Muscle layer of duodenum (tissue), 2 donors: ENCODE results near the gene REG3G.

ENCODE experiments used
- H3K27ac ChIP-seq: one replicate; pipeline ENCODE4 v1.7.0; 2013; ENCODE audit warnings: mild to moderate bottlenecking, low read length
- H3K27me3 ChIP-seq: one replicate; pipeline ENCODE4 v1.7.0; 2013; ENCODE audit warnings: low read depth, mild to moderate bottlenecking, control low read depth, low read length
- H3K36me3 ChIP-seq, 2 donors: one replicate each; pipeline ENCODE4 v1.7.0; 2013; ENCODE audit warnings: low read length in 2 of 2, control low read depth in 1 of 2, mild to moderate bottlenecking in 1 of 2; ENCODE audit not compliant: insufficient read depth in 2 of 2, control insufficient read depth in 1 of 2
- H3K4me1 ChIP-seq, 2 donors: one replicate each; pipeline ENCODE4 v1.7.0; 2013; ENCODE audit warnings: low read length in 2 of 2, mild to moderate bottlenecking in 2 of 2, control low read depth in 1 of 2, moderate library complexity in 1 of 2; ENCODE audit not compliant: insufficient read depth in 2 of 2, control insufficient read depth in 1 of 2
- H3K4me3 ChIP-seq, 2 donors: one replicate each; pipeline ENCODE4 v1.7.0; 2013; ENCODE audit warnings: low read length in 2 of 2, low read depth in 1 of 2, mild to moderate bottlenecking in 1 of 2
- H3K9me3 ChIP-seq, 2 donors: one replicate each; pipeline ENCODE4 v1.7.0; 2013; ENCODE audit warnings: low read length in 2 of 2, control low read depth in 1 of 2, mild to moderate bottlenecking in 1 of 2; ENCODE audit not compliant: control insufficient read depth in 1 of 2
- donor health status: healthy.

Gene REG3G

DNA sequence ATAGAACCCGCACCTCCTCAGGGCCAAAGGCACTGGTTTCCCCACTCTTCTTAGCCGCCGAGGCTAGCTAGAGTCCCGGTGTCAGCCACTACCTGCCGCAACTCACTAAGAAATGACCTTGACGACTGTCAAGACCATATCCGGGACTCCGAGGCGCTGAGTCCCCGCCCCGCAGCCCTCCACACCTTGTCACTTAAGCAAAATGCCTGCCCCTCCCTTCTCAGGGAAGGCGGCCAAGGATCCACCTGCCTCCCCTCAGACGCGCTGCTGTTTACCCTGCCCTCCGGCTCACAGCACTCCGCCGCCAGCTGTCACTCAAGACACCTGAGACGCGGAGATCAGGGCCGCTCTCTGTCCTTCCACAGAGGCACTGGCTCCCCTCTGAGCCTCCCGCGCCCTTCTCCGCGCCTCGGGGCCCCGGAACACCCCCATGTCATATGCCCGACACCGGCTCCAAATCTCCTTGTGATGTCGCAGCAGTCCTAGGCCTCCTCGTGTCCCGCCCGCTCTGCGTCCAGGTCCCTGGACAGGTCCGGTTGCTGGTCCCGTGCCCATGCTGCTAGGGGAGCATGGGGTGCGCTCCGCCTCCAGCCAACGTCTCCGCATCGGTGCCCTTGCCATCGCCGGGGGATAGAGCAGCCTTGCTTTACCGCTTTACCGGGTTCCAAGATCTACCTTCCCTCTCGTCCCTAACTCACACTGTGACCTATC is 32.5 kb upstream of the REG3G start:
- peaks cover 0 to 10% of the 10 kb centered on the region in 2 donors for H3K4me1 ChIP-seq
- no peaks in the 10 kb centered on the region for H3K36me3 ChIP-seq
- H3K4me3 ChIP-seq, result peak overlapping the region; percentile 41 to 46
- H3K27ac ChIP-seq, result no peak overlapping the region
- H3K27me3 ChIP-seq, result peaks cover 9% of the 10 kb centered on the region
- H3K9me3 ChIP-seq, result no peaks in the 10 kb centered on the region

DNA sequence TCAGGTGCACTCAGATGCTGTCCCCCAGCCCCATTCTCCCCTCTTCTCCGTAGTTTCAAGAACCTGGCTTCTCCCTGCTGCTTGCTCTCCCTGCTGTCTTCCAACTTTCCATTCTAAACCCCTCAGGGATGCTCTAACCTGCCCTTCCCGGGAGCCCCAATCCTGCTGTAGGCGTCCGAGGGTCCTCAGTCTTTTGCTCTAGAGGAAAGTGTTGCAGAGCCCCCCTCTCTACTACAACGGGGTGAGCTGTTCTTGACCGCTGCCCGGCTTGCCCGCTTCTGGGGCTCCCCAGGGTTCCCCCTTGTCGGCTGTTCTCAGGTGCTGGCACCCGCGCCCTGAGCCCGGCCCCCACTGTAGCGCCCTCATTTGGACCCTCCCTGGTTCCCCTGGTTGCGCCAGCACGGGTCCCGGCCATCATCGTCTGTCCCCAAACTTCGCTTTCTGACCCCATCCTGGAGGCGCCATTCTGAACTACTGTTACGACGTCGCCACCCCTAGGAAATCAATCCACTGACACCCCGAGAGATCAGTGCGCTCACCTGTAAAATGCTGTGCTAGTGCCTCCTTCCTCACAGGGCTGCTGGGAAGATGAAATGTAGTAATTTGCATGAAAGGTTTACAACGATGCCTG is 31.9 kb upstream of the REG3G start:
- Histone ChIP-seq H3K27me3 (peaks cover 9% of the 10 kb centered on the region), H3K4me1 (peaks cover 0 to 10% of the 10 kb centered on the region in 2 donors), H3K36me3 (no peaks in the 10 kb centered on the region), H3K4me3 (no peak overlapping the region), H3K9me3 (no peaks in the 10 kb centered on the region), H3K27ac (no peak overlapping the region)

DNA sequence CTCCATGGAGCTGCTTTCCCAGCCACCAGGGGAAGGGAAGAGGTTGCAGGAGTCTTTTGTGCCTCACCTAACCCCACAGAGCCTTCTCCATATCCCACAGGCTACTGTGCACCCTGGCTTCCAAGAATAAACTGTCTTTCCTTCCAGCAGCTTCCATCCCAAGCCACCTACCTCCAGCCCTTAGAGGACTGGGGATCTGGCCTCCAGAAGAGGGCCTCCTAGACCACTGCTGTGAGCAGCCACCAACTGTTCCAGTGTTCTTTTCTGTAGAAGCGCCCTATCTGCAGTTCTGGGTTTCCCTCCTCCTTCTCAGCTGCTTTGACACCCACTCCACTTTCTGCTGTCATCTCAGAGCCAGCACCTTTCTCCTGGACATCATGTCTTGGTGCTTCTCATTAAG is 30.7 kb upstream of the REG3G start:
- Histone ChIP-seq H3K4me1 (peaks cover 0 to 10% of the 10 kb centered on the region in 2 donors), H3K9me3 (no peaks in the 10 kb centered on the region), H3K27me3 (peaks cover 9% of the 10 kb centered on the region), H3K4me3 (no peak overlapping the region), H3K36me3 (no peaks in the 10 kb centered on the region), H3K27ac (no peak overlapping the region)

DNA sequence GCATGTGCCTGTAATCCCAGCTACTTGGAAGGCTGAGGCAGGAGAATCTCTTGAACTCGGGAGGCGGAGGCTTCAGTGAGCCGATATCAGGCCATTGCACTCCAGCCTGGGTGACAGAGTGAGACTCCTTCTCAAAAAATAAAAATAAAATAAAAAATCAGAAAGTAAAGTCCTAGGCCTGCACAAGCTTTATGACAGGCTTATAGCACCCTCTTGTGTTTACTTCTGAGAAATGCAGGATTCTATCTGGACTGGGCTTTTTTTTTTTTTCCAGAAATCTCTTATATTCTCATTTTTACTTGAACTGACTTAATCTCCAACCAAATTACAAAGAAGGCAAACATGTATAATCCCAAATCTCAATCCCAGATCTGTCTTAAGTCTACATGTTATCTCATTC is 26.1 kb upstream of the REG3G start:
- H3K9me3 ChIP-seq, result no peaks in the 10 kb centered on the region
- no peaks in the 10 kb centered on the region for H3K36me3 ChIP-seq
- no peaks in the 10 kb centered on the region for H3K4me1 ChIP-seq
- peaks cover 4% of the 10 kb centered on the region for H3K27me3 ChIP-seq
- no peak overlapping the region for H3K27ac ChIP-seq
- no peak overlapping the region for H3K4me3 ChIP-seq

DNA sequence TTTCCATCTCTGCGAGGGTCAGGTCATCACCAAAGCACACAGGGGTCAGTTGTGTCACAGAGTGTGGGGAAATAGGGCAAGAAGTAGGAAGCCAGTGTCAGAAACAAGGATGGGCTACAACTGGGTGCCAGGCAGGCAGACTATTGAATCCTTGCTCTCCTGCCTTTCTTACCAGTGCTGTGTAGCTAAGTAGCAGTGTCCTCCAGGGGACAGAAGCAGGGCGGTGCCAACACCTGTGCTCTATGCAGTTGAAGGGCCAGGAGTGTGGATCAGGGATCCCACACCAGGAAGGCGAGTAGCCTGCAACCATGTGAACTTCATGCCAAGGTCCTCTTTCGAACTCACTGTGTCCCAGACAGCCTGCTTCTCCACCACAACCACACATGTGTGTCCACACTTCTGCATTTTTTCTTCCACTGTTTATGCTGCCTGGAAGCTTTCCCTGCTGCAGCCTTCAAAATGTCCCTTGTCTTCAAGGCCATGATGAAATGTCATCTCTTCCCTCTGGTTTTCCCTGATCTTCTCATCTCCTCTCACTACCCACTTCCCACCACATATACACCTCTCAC is 25.4 kb upstream of the REG3G start:
- no peaks in the 10 kb centered on the region for H3K9me3 ChIP-seq
- no peaks in the 10 kb centered on the region for H3K4me1 ChIP-seq
- H3K27ac ChIP-seq, result no peak overlapping the region
- H3K27me3 ChIP-seq, result no peaks in the 10 kb centered on the region
- no peak overlapping the region for H3K4me3 ChIP-seq
- no peaks in the 10 kb centered on the region for H3K36me3 ChIP-seq

DNA sequence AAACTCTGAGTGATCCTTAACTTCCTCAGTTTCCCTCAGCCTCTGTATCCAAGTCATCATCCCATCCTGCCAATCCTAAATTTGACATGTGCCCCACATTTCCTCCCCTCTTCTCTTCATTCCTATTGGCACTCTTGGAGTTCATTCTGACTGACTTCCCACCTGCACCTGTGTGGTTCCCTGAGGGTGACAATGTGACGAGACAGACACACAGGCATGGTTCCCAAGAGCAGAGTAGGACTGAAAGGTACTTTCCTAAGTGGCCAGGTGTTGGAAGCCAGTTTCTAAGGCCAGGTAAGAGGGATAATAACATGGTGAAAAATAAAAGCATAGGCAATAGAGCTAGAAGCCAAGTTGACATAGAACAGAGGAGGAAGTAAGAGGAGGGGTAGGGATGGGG is 24.2 kb upstream of the REG3G start:
- Histone ChIP-seq H3K36me3 (no peaks in the 10 kb centered on the region), H3K9me3 (no peaks in the 10 kb centered on the region), H3K27ac (no peak overlapping the region), H3K4me1 (no peaks in the 10 kb centered on the region), H3K4me3 (no peak overlapping the region), H3K27me3 (no peaks in the 10 kb centered on the region)

DNA sequence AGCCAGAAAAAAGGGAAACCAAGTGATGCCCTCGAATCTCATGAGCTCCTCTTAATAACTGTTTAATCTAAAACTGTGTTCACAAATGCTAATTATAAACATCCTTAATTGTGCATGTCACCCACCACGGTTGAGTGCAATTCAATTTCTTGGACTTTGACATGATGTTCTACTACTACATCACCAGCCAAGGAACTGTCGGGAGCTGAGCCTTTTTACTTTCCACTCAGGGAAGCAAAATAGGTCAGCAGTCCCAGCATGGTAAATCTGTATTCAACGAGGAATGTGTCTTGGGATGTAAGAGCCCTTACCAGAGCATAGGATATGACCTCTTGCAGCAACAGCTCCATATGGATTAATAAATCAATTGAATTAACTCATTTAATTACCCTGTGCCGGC is 20.8 kb upstream of the REG3G start:
- Histone ChIP-seq H3K9me3 (no peaks in the 10 kb centered on the region), H3K4me1 (no peaks in the 10 kb centered on the region), H3K4me3 (no peak overlapping the region), H3K27me3 (no peaks in the 10 kb centered on the region), H3K36me3 (no peaks in the 10 kb centered on the region), H3K27ac (no peak overlapping the region)

DNA sequence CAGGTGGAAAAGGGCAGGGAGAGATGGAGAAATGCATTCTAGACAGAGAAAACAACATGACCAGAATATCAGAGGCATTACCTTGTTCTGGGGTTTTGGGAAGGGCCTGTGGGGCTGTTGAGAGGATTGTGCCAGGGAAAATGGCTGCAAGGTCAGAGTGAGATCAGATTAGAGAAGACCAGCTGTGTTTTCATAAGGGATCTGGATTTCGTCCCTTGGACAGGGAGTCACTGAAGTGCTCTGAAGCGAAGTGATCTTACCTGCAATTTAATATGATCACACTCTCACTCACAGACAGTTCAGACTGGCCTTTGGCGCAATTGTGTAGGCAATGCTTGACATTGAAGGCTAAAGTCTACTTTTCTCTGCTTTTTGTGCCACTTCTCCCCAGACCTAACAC is 20.3 kb upstream of the REG3G start:
- H3K27ac ChIP-seq, result no peak overlapping the region
- no peaks in the 10 kb centered on the region for H3K36me3 ChIP-seq
- no peaks in the 10 kb centered on the region for H3K9me3 ChIP-seq
- H3K27me3 ChIP-seq, result no peaks in the 10 kb centered on the region
- no peak overlapping the region for H3K4me3 ChIP-seq
- H3K4me1 ChIP-seq, result no peaks in the 10 kb centered on the region

DNA sequence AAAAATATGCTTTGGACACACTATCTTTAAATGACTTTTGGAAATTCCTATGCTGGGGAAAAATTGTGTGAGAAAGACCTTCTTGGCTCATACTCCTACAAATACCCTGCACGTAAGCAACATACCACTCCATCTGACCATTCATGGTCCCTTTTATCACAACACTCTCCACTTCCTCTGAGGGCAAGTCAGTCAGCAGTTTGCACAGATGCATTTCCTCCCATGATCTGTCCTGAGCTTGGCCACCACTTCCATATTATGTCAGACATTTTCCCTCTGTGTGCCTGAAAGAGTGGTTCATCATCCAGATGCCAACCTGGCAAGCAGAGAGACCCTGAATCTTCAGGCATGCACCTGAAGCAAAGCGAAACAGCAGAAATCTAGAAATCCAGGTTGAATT is 16.1 kb upstream of the REG3G start:
- Histone ChIP-seq H3K4me3 (no peak overlapping the region), H3K27ac (no peak overlapping the region), H3K9me3 (no peaks in the 10 kb centered on the region), H3K27me3 (no peaks in the 10 kb centered on the region), H3K36me3 (no peaks in the 10 kb centered on the region), H3K4me1 (no peaks in the 10 kb centered on the region)

DNA sequence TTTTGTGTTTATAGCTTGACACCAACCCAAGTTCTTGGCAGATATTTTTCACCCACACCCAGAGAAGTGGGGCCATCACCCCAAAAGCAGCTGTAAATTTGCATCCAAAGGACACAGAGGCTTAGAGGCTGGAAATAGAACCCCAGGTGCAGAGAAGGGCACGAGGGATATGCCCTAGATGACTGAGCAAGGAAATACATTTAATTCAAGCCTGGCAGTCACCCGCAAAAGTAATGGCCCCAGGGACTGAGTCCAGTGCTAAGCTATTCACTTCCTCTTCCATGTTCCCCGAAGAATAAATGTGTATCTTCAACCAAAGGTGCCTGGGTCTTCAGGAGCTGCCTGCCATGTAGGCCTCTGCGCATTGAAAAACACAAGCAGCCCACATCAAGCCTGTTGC is 14.0 kb upstream of the REG3G start:
- no peaks in the 10 kb centered on the region for H3K27me3 ChIP-seq
- H3K36me3 ChIP-seq, result no peaks in the 10 kb centered on the region
- H3K4me1 ChIP-seq, result no peaks in the 10 kb centered on the region
- H3K4me3 ChIP-seq, result no peak overlapping the region
- no peaks in the 10 kb centered on the region for H3K9me3 ChIP-seq
- no peak overlapping the region for H3K27ac ChIP-seq

DNA sequence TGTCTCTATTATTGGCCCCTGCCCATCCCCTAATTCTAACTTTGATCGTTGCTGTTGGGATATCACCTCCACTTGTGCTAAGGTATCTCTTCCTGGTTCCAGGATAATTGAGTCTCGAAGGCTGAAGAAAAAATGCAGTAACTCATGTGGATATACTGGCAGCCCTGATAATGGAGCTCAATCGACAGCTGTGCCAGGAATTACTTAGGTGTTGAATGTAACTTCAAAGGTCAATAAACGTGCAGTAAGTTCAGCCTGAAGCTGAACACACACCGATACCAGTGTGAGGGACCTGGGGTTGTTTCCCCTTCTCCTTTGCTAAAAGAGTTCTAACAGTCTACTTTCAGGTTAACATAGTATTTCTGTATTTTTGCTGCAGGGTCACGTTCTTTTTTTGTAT is 11.9 kb upstream of the REG3G start:
- Histone ChIP-seq H3K27me3 (no peaks in the 10 kb centered on the region), H3K4me3 (no peak overlapping the region), H3K4me1 (no peaks in the 10 kb centered on the region), H3K27ac (no peak overlapping the region), H3K9me3 (no peaks in the 10 kb centered on the region), H3K36me3 (no peaks in the 10 kb centered on the region)
